Activated naive CD4-positive, alpha-beta T cell (primary cell): Measurements from ENCODE around the gene PURB.
"Not testable (repeated sequence)": the region's sequence is repeated elsewhere in the genome, so short reads cannot be mapped to it uniquely, and the experiment has no call there.

Experiments
- DNase-seq, 4 experiments: peaks; one replicate each; lab custom pipeline; 2025; lab: John Stamatoyannopoulos, UW

PURB gene

DNA sequence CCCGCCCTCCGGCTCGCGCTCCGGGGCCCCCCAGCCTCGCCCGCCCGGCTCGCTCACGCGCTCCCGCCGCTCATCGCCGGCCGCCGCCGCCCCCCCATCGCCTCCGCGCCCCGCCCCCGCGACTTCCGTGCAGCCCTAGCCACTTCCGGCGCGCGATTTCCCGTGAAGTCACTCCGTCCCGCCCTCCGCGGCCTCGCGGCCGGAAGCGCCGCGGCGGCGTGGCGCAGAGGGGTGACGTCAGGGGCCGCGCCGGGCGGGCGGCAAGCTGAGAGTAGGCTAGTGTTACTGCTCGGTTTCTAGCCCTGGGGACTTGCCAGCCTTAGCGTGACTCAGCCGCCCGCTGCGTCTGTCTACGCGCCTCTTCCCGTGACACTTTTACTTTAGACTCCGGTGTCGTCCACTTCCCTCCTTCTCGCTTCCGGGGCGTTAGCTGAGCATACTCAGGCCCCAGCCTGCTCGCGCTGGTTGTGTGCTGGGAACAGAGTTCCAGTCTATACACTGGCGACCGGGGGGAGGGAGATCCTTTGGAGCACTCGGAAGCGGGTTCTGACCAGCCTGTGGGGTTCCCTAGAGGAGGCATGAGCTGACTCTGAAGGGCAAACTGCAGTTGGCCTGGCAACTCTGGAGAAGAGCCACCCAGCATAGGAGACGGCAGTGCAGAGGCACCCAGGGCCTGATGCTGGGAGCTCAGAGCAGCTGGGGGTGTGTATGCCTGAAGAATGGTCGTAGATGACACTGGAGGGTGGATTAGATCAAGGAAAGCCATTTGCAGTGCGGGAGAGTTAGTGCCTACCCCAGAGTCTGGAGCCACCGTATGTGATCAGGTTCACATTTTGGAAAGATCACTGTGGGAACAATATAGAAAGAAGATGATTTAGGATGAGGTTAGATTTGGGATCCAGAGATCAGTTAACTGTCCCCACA is at the start of gene PURB:
TSS of gene PURB (minus strand) at position 137 of the 924 bp plus-strand sequence. CDS start 182 bp downstream, outside the sequence.
- DNase-seq, result peak; percentile 91 to 96 (median 94)

DNA sequence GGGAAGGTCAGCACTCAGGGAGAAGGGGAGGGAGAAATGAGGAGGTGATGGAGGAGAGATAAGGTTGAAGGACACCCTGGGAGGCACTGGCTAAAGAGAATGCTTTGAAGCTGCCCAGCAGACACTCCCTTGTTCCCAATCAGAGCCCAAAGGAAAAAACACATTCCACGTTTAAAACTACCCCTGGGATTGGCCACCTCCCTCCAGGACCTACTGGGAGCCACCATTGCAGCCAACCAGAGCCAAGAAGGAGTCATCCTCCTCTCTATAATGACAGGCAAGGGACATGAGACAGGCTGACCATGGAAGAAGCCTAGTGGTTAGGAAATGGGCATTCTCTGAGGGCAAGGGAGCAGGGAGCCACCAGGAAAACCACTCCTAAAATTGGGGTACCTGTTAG is 49.7 kb upstream of the PURB start:
- no peak for DNase-seq

GRCh38 chr7:44934510-44934909 is 49.2 kb upstream of the PURB start:
- not testable (repeated sequence) for DNase-seq

- no peak for DNase-seq
Measured at GRCh38 chr7:44930921-44931320, 45.6 kb upstream of the PURB start.

- no peak for DNase-seq
Measured at GRCh38 chr7:44922351-44922694, 37.0 kb upstream of the PURB start.

DNA sequence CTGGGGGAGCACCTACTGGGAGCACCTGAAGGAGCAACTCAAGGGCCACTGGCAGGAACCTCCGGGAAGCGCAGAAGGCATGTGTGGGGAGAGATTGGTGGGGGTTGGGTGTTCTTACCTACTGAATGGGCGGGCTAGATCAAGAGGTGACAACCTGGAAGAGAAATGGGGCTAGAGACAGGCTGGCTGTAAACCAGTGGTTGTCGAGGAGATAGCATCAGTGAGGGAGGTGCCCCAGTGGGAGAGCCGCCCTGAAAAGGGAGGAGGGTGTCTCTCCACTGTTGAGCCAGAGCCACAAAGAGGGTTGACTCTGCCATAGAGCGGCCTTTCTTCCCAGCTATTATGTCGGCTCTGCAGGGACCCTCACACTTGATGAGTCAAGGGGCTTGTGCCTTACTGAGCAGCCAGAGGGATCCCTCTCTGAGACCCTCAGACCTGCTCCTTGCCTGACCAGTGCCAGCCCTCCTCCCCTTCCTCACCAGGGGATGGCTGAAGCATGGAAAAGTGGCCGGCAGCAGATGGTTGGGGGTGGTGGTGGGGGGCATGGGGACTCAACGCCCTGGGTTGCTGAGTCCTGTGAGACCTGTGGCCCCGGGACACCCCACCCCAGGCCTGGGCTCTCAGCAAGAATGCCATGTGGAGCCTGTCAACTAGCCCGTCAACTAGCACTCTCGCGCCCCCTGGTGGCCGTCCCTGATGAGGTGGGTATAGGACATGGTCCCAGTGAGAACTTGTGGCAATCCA is 36.4 kb upstream of the PURB start:
- DNase-seq, result peak; percentile 95 to 99 (median 96)

DNA sequence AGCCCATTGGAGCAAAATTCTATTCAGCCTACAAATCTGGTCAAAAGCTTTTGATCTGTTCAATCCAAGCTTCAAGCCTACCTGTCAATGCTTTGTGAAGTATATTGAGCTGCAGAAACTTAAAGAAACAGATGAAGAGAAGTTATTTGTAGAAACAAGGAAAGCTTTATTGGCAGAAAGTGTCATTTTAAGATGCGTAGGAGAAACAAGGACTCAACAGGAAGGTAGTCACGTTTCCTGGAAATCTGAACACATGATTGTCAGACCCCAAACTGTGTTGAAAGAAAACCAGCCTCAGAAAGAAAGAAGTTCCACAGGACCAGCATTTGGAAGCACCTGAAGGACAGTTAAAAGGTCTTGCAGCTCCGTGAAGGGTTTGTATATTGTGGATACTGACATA is 34.8 kb upstream of the PURB start:
- no peak for DNase-seq

- no peak for DNase-seq
Measured at GRCh38 chr7:44918029-44918428, 32.7 kb upstream of the PURB start.

DNA sequence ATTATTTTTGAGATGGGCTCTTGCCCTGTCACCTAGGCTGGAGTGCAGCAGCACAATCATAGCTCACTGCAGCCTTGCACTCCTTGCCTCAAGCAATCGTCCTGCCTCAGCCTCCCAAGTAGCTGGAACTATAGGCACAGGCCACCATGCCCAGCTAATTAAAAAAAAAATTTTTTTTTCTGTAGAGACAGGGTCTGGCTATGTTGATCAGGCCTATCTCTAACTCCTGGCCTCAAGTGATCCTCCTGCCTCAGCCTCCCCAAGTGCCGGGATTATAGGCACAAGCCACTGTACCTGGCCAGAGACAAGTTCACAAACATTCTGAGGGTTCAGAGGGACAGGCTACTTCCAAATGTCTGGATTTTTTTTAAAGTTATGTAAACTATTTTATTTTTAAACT is 32.1 kb upstream of the PURB start:
- no peak for DNase-seq

DNA sequence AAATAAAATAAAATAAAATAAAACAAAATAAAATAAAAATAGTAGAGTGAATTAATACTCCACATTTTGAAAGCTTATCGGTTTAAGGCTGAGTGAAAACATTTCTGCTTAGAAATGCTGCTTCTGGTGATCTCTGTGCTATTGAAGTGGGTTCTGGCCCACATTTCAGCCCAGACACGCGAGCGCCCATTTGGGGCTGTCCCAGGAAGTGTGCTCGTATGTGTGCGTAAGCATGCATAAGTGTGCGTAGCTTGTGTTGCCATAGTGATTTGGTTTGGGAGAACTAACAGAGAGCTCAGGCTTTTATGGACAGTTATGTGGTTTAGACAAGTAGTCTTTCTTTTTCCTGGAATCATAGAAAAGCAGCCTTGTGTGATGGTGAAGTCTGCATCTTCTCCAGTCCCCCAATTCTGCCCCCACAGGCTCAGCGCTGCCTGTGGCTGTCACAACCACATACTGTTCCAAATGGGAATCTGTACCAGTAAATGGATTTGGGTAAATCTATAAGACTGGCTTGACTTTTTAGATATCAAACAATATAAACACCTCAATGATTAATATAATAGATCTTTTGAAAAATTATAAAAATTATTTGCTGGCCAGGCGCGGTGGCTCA is 29.8 kb upstream of the PURB start:
- peak in 2 of 4 experiments; percentile 5 to 38 for DNase-seq

DNA sequence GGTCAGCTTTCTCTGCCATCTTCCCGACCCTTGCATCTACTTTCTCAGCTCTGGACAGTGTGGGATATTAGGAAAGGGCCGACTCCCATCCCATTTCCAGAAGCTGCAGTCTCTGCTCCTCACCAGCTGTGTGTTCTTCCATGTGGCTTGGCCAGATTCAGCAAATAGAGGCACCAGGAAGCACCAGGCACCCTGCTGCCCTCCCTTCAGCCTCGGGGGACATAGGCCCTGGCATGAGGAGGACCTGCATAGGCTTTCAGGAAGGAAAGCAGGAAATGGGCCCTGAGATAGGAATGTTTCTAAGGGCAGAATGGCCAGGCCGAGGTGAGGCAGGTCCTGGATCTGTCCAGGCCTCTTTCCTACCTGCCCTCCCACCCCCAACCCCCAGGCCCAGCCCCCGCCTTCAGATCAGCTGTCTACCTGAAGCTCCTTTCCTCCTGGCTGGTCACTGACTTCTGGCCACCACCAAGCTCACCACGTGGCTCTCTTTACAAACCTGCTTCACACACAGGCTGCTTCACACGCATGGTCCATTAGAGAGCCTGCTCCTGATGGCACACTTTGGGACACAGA is 27.5 kb upstream of the PURB start:
- no peak for DNase-seq

- DNase-seq, result no peak
Measured at GRCh38 chr7:44911911-44912310, 26.6 kb upstream of the PURB start.

DNA sequence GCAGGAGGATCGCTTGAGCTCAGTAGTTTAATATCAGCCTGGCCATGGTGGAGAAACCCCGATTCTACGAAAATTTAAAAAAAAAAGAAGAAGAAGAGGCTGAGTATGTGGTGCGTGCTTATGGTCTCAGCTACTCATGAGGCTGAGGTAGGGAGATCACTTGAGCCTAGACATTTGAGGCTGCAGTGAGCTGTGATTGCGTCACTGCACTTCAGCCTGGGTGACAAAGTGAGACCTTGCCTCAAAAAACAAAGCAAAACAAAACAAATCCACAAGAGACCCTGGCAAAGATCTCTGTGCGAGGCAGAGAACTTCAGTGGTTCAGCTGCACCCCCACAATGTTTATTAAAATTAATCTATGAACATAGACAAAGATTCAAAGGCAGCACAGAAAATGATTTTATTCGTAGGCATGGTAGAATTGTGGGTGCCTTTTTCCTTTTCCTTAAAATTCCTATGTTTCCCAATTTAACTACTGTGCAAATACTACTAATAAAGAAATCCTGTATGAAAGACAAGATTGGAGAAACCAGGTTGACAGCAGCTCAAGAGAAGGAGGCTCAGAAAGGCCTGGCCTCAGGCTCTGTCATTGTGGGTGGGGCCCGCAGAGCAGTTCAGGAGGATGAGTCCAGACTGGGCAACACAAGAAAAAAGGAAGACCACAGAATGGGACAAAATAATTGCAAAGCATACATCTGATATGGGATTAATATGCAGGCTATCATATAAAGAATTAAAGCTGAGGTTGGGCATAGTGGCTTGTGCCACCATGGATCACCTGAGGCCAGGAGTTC is 24.5 kb upstream of the PURB start:
- DNase-seq, result no peak

DNA sequence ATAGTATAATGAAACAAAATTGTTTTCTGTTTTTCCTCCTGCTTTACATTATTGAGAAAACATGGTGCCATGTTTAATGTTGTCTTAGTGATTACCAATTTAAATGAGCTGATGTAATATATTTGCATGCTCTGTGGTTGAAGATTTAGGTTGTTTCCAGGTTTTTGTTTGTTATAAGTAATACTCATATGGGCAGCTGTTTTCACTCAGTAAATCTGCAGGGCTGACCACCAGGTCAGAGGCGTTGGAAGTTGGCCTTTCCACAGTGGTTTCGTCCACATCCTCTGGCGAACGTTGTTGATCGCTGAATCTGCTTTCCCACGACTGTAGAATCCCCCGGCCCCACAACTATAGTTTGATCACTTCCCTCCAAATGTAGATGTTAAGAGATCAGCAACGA is 21.6 kb upstream of the PURB start:
- no peak for DNase-seq

DNA sequence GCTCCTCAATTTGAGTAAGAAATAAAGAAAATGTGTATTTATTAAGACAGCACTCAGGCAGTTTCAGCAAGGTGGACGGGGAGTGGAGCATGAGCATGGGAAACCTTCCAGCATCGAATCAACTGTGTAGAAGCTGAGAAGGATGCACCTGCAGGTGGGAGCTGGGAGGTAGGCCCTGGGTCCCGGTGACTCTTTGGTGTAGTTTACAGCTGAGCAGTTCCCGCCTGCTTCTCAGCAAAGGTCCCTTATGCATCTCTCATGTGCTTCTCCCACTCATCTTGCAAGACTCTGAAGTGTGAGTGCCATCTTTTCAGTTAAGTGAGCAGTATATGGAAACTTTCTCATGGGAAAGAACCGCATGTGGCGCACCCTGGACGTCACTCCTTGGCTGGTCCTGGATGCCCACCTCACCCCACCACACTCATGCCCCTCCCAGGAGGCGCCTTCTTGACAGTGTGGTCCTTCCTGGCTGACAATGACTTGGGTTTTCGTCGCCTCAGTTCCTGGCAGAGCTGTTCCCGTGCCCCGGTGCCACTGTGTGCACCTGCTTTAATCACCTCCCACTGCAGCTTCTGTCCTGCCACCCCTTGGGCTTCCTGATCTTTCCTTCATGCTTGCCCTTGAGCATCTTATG is 19.8 kb upstream of the PURB start:
- DNase-seq, result no peak

DNA sequence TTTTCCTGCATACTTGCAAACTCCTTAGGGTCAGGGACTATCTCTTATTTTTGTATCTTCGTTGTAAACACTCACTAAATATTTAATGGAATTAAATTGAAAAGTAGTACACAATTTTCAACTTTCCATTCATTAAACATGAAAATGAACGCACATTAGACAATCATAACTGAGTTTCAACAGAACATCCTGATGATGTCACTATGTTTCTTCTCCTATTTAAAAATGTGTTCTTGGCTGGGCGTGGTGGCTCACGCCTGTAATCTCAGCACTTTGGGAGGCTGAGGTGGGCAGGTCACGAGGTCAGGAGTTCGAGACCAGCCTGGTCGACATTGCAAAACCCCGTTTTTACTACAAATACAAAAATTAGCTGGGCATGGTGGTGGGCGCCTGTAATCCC is 14.1 kb upstream of the PURB start:
- no peak for DNase-seq

- DNase-seq, result no peak
Measured at GRCh38 chr7:44898039-44898438, 12.7 kb upstream of the PURB start.

GRCh38 chr7:44897309-44897708 is 12.0 kb upstream of the PURB start:
- no peak for DNase-seq

GRCh38 chr7:44894888-44895580 is 9.7 kb upstream of the PURB start:
- DNase-seq, result no peak

DNA sequence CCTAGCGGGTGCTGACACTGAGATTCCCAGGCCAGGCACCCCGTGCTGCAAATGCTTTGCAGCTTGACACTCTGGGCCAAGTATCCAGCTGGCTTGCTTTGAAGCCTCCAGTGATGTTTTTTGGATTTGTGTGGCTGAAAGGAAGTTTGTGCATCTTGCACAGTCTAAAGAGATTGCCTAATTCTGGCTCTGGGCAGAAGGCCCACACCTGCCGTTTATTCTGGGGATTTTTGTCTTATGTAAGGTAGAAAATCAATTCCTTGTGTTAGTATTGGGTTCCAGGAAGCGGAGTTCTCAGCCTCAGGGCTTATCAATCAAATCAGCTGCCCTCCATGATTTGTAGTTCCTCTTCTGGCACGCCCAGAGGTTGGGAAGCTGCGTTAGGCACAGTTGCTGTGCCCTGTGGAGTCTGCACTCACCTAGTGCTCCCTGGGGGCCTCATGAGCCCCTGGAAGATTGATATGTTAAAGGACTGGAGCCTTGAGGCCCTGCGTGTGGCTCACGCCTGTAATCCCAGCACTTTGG is 8.4 kb upstream of the PURB start:
- DNase-seq, result no peak
